ENCODE results near the gene USP34. TPM values are rescaled to one million over a fixed set of nuclear protein-coding genes. Genes with fewer than 3 reads are reported as not detected.
"Not testable (repeated sequence)": the region's sequence is repeated elsewhere in the genome, so short reads cannot be mapped to it uniquely, and the experiment has no call there.

Gene USP34
- polyA plus RNA-seq, 12 donors, result 67.8 to 125 (median 88.7) TPM; not detected in 1

DNA sequence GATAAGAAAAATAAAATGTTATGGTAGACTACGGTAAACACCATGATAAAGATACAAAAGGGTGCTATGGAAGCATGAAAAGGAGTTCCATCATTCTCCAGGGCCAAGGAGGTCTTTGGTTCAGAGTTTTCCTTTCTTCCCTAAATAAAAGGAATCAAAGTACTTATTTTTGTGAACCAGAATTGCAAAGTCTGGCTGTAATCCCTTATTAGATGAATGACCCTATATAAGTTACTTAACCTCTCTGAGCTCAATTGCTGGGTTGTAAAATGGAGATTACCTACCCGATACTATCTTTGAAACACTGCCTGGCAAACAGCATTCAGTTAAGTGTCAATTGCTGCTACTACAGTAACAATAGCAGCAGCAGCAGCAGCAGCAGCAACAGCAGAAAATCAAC, 218.9 kb downstream of the USP34 start:
- no peak for DNase-seq

DNA sequence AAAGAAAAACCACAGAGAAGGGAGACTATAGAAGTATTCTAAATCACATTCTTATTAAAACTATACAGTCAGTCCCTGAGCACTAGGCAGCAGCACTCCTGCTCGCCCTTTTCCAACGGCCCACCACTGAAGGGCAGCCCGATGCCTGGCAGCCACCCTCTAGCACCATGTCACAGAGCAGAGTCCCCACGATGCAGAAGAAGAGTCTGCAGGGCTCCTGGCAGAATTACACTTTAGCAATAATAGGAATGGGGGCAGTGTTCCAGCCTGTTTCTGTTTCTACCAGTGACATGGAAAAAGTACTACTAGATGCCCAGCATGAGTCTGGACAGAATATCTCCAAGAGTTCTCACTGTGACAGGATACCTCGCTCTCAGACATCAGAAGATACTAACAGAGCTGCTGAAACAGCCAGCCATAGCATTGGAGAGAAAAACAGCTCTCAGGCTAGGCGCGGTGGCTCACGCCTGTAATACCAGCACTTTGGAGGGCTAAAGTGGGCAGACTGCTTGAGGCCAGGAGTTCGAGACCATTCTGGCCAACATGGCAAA, 221.3 kb downstream of the USP34 start:
- DNase-seq, result no peak

DNA sequence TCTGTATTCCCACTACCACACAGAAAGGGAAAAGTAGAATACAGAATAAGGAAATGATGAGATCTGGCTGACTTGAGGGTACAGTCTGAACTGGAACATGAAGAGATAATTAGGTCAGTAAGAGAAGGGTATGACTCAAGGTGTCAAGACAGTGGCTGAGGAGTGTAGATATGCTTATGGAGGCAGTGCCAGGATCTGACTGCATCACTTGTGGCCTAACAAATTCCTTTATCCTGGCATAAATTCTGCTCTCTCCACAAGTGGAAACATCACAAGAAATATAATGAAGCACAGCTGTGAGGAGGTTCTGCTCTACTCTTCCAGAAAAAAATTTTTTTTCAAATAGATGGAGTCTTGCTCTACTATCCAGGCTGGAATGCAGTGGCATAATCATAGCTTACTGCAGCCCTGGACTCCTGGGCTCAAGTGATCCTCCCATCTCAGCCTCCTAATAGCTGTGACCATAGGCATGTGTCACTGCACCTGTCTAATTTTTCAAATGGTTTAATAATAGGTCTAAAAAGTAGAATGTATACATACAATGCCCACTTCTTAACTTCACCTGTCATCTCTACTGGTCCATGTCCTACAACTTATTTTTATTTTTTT, 223.6 kb downstream of the USP34 start:
- no peak for DNase-seq

DNA sequence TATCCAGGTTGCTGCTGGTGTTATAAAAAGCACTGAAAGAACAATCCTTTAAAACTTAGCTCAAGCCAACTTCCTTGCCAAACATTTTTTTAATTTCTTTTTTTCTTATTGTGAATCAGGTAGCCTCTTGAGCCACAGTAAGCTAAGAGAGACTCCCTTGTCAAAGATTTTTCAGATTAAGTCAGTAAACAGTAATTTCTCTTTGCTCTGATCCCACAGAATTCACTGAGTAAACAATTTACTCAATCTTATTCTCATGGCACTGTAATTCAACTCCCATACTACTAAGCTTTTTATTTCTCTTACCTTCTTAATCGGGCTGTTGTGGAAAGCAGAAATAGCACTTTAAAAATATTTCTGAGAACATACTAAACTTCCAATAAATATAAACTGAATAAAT, 226.2 kb downstream of the USP34 start:
- no peak for DNase-seq

DNA sequence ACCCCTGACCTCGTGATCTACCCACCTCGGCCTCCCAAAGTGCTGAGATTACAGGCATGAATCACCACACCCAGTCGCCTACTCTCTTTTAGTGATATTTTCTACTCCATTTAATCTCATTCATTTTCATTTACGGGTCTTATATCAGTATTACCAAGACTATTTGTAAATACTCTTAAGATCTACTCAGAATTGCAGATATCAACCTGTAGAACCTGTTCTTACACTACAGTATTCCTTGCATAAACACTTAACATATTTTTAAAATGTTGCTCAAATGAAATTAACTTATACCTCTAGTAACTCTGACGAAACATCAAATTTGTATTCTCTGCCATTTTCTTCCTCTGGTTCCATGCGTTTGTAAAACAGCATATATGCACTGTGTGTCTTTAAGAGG, 229.6 kb downstream of the USP34 start:
- no peak for DNase-seq

DNA sequence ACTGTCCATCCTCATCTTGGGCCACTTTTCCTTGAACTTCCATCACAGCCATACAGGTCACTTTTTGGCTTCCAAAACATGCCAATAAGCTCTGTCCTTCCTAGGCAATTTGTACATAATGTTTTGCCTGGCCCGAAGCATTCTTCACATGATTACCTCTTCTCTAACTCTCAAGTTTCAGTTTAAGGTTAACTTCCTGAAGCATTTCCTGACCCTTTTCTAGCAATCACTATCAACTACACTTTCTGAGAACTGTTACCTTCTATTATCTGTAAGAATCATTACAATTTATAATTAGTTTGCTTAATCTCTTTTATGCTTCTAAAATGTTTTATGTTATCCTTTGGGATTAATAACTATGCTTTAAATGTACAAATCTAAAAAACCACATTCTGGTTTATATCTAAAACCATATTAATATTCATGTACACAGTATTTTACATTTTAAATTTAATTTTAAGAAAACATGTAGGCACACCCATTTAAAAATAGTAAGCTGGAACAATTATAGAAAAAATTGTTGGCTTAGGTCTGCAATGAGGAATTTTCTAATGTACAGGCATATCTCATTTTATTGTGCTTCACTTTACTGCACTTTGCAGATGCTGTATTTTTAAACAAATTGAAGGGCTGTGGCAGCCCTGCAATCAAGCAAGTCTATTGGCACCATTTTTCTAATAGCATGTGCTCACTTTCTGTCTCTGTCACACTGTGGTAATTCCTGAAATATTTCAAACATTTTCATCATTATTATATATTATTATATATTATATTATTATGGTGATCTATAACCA, 232.5 kb downstream of the USP34 start:
- no peak for DNase-seq

DNA sequence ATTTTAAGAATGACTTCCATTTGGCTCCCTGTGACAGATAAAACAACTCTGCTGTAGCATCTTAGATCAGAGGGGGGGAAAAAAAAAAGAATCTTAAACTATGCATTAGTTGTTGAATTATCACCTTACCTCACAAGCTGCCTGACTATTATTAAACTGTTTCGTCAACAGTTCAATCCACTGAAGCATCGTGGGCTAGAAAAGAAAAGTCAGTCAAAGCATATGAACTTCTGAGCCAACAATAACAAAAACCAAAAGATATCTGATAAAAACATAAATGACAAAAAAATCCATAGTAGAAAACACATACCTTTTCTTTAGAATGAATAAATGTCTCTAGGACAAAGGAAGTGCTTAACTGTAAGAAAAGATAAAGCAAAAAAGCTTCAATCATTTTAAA, 235.2 kb downstream of the USP34 start:
- DNase-seq, result no peak

DNA sequence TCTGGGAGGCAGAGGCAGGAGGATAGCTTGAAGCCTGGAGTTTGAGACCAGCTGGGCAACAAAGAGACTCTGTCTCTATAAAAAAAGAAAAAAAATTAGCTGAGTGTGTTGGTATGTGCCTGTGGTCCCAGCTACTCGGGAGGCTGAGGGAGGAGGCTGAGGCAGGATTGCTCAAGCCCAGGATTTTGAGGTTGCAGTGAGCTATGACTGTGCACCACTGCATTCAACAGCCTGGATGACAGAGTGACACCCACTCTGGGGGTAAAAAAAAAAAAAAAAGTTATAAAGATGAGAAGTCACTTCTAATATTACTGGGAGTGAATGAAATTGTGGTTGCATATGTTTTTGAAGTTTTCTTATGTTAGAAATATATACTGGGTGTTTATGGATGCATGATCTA, 237.3 kb downstream of the USP34 start:
- DNase-seq, result no peak

DNA sequence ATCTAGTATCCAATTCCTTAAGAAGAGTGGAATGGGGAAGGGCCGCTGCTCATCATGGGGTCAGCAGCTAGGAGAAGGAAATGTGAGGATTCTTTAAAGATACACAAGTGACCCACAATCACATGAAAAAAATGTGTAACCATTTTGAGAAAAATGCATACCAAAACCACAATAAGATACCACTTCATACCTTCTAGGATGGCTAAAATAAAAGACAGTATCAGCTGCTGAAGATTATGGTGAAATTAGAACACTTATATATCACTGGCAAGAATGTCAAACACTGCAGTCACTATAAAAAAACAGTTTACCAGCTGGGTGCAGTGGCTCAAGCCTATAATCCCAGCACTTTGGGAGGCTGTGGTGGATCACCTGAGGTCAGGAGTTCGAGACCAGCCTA, 241.0 kb downstream of the USP34 start:
- no peak for DNase-seq

DNA sequence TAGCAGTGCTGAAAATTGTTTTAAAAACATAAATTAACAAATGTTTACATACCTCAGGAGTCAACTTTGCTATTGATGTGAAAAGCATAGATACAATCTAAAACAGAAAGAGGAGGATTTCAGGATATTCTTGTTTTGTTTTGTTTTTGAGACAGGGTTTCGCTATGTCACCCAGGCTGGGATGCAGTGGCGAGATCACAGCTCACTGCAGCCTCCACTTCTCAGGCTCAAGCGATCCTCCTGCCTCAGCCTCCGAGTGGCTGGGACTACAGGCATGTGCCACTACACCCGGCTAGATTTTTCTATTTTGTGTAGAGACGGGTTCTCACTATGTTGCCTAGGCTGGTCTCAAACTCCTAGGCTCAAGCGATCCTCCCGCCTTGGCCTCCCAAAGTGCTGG, 248.3 kb downstream of the USP34 start:
- DNase-seq, result no peak

DNA sequence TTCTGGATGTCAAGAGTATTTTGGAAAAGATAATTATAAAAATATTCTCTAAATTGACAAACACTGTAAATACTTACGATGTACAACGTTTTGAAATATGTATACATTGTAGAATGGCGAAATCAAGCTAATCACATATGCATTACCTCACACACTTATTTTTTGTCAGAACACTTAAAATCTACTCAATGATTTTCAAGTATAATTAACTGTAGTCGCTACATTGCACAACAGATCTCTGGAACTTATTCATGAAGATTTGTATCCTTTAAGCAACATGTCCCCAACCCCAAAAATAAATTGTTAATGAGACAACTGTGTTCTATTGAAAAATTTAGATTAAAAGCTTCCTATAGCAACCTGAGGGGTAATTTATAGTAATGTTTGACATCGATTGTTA, 249.1 kb downstream of the USP34 start:
- DNase-seq, result no peak

DNA sequence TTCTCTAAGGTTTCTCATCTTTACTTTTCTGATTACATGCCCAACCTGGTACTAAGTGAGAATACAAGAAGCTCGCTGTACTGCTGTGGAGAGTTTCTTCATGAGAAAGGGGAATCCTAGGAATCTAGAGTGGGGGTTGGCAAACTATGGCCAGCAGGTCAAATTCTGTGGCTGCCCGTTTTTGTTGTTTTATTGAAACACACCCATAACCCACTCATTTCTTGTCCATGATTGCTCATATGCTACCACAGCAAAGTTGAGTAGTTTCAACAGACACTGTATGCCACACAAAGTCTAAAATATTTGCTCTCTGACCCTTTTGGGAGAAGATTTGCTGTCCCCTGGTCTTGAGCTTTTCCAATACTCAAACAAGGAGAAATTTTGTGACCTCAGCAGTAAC, 250.1 kb downstream of the USP34 start:
- DNase-seq, result no peak

DNA sequence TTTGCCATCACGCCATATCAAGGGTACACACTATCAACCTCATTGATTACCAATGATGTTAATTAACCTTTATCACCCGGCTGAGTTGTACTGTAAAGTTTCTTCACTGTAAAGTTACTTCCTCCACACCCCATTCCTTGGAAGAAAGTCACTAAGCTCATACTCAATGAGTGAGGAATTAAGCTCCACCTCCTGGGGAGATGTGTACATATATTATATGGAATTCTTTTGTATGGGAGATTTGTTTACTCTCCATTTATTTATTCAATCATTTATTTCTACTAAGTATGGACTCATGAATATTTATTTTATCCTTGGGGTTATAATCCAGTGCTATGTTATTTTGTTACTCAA, 252.1 kb downstream of the USP34 start:
- DNase-seq, result no peak

DNA sequence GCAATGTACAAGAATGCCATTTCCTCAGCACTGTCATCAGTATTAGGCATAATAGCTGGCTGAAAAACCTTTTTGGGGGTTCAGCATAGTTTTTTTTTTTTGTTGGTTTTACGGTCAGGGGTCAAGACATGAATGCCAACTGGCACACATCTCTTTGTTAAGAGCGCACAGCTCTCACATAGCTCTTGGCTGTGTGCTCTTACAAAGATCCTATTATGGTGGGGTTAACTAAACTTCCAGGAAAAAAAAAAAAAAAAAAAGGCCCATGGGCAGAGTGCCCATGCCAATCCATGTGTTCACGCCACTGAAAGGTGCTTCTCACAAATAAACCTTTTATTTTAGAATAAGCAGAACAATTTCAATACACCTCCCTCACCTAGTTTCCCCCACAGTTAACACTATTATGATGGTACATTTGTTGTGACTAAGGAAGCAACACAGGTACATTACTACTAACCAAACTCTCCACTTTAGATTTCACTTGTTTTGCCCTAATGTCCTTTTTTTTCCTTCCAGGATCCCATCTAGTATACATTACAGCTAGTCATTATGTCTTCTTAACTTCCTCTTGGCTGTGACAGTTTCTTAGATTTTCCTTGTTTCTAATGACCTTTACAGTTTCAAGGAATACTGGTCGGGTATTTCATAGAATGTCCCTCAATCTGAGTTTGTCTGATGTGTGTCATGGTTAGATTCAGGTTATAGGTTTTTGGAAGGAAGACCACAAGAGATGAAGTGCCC, 252.6 kb downstream of the USP34 start:
- DNase-seq, result no peak

DNA sequence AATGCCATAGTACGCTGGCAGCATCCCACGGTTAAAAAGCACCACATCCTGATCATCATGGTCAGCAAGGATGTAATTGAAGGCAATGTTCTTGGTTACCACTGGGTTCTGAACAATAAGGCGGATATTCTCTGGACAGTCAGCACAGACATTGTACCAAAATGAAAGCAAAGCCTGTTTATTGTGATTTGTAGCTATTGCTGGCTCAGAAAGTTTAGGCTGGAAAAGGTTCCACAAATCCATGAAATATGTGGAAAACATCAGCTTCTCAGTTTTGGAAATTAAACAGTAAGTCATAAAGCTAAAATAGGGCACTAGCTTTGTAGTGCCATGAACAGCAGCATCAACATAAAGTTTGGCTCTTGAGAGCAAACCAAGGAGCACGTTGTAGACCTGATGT, 256.7 kb downstream of the USP34 start:
- DNase-seq, result no peak

DNA sequence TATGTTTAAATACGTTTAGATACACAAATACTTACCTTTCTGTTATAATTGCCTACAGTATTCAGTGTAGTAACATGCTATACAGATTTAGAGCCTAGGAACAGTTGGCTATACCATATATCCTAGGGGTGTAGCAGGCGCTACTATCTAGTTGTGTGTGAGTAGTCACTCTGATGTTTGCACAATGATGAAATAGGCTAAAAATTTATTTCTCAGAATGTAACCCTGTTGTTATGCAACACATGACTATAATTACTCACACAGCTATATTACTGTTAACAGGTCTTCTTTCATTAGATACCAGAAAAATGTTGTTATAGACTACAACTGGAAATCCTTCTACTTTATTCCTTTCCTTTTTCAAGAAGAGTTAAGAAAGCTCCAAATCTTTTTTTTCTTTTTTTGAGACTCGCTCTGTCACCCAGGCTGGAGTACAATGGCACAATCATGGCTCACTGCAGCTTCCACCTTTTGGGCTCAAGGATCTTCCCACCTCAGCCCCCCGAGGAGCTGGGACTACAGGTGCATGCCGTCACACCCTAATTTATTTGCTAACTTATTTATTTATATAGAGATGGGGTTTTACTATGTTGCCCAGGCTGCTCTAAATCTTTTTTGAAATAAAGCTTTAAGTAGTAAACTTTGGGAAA, 260.4 kb downstream of the USP34 start:
- no peak for DNase-seq

DNA sequence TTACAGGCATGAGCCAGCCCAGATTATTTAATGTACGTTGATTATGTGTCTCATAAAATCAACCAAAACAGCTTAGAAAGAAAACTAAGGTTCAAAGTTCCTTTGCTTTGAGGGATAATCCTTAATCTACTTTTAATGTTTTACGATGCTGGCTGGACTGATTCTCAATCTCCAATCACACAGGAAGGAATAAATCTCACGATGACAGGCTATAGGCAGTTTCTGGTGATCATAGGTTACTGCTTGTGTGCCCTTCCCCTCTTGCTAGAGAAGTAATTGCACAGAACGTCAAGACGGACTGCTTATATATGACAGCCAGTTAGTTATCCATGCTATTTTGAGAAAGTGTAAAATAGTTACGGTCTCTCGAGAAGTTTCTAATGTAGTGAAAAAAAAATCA, 265.8 kb downstream of the USP34 start:
- no peak for DNase-seq

DNA sequence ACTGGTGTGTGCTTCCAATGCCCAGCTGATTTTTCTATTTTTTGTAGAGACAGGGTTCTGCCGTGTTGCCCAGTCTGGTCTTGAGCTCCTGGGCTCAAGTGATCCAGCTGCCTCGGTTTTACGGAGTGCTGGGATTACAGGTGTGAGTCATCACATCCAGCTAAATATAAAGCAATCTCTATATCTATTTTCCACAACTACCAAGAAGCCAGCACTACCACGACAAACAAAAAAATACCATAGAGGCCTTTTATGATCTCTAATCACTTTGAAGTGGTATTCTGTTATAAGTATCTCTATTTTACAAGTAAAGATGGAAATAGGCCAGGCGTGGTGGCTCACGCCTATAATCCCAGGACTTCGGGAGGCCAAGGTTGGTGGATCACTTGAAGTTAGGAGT, 274.2 kb downstream of the USP34 start:
- DNase-seq, result no peak

DNA sequence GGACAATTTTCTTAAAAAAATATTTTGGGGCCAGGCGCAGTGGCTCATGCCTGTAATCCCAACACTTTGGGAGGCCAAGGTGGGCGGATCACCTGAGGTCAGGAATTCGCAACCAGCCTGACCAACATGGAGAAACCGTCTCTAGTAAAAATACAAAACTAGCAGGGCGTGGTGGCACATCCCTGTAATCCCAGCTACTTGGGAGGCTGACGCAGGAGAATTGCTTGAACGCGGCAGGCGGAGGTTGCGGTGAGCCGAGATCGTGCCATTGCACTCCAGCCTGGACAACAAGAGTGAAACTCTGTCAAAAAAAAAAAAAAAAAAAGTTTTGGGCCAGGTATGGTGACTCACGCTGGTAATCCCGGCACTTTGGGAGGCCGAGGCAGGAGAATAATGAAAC, 276.2 kb downstream of the USP34 start:
- not testable (repeated sequence) for DNase-seq

DNA sequence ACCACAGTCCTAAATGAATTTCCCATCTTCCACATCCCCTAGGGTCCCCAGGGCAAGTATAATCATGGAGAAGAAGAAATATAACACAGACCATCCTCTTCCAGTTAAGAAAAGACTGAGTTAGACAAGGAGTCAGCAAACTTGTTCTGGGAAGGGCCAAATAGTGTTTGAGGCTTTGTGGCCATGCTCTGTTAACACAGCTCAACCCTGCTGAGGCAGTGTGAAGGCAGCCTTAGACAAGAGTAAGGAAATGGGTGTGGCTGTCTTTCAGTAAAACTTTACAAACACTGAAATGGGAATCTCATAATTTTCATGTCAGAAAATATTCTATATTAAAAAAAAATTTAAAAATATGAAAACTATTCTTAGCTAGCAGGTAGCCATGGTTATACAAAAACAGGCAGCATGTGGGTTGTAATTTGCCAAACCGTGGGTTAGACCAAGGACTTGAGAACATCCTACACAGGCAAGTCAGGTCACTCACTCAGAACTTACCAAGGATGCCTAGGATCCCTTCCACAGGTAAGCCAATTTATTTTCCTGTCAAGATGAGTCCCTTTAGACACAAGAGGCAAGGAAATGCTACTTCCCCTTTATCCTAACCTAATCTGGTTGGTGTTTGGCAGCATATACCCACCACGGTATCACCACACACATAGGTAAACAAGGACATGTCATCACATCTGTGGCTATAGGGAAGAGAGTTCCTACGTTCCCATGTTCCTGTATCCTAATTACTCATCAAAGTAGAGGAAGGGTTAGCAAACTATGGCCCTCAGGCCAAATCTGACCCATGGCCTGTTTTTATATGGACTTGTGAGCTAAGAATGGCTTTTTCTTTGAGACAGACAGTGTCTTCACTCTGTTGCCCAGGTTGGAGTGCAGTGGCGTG, 277.0 kb downstream of the USP34 start:
- no peak for DNase-seq

DNA sequence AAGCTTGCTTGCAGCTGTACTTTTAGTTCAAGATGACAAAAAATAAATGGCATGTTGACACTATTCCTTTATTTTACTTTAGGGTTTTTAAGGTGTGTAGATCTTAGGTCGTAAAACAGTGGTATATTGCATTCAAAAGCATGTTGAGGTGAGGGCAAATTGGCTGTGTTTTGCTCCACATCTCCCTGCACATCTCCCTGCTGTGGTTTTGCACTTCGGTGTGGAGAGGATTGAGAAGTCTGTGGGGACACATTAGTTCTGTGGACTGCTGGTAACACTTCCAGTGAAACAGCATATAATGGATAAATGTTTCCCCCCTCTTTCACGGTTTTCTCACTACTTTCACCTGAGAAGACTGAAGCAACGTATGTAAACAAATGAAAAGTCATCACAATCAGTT, 283.8 kb downstream of the USP34 start:
- DNase-seq, result no peak

All from muscle of arm (tissue), 12 donors.